Measurements from ENCODE around the gene NT5C3B. TPM values are rescaled to one million over a fixed set of nuclear protein-coding genes. Genes with fewer than 3 reads are reported as not detected.

Gene NT5C3B
- polyA plus RNA-seq, 1 donor from 2014 or later, result 272 TPM

DNA sequence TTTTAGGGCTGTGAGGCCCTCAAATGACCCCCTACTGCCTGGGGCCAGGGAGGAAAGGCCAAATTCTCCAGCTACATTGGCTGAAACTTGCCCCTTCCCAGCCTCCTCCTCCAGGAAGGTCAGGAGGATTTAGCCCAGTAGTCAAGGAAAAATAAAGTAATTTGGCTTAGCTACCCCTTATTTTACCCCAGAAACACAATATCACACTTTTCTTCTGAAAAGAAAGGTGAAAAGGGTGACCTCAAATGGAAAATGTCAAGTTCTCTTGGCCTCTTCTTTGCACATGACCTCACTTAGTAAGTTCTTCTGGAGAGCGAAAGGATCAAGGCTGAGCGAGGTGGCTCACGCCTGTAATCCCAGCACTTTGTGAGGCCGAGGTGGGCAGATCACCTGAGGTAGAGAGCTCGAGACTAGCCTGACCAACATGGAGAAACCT, 41.5 kb downstream of the NT5C3B start:
- no peaks in the 10 kb centered on the region for H3K9me3 ChIP-seq (ENCODE audit: low read length)
- H3K9me2 ChIP-seq (ENCODE audit: insufficient read depth, low read length), result no peaks in the 10 kb centered on the region
- no peak overlapping the region for H3K9ac ChIP-seq (ENCODE audit: low read length)
- H3K79me2 ChIP-seq (replicated peaks; ENCODE audit: insufficient read depth, low read length), result no peaks in the 10 kb centered on the region
- no peaks in the 10 kb centered on the region for H3F3A ChIP-seq (ENCODE audit: insufficient read depth, low read length, poor library complexity, severe bottlenecking)
- no peaks in the 10 kb centered on the region for H3K27me3 ChIP-seq (ENCODE audit: insufficient read depth, low read depth, low read length)
- H3K36me3 ChIP-seq (ENCODE audit: insufficient read depth, low read length), result no peaks in the 10 kb centered on the region
- no peak overlapping the region for H3K27ac ChIP-seq (ENCODE audit: low read length)
- H2AFZ ChIP-seq (ENCODE audit: low read depth, low read length), result no peak overlapping the region
- no peak overlapping the region for H3K4me3 ChIP-seq (ENCODE audit: low read length)
- TF ChIP-seq, protein P1, sequence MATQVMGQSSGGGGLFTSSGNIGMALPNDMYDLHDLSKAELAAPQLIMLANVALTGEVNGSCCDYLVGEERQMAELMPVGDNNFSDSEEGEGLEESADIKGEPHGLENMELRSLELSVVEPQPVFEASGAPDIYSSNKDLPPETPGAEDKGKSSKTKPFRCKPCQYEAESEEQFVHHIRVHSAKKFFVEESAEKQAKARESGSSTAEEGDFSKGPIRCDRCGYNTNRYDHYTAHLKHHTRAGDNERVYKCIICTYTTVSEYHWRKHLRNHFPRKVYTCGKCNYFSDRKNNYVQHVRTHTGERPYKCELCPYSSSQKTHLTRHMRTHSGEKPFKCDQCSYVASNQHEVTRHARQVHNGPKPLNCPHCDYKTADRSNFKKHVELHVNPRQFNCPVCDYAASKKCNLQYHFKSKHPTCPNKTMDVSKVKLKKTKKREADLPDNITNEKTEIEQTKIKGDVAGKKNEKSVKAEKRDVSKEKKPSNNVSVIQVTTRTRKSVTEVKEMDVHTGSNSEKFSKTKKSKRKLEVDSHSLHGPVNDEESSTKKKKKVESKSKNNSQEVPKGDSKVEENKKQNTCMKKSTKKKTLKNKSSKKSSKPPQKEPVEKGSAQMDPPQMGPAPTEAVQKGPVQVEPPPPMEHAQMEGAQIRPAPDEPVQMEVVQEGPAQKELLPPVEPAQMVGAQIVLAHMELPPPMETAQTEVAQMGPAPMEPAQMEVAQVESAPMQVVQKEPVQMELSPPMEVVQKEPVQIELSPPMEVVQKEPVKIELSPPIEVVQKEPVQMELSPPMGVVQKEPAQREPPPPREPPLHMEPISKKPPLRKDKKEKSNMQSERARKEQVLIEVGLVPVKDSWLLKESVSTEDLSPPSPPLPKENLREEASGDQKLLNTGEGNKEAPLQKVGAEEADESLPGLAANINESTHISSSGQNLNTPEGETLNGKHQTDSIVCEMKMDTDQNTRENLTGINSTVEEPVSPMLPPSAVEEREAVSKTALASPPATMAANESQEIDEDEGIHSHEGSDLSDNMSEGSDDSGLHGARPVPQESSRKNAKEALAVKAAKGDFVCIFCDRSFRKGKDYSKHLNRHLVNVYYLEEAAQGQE (IDR thresholded peaks at IDR 0.05; ENCODE audit: borderline replicate concordance), result no peak
- no peak for TF ChIP-seq EZH2 (IDR thresholded peaks at IDR 0.05; ENCODE audit: borderline replicate concordance, insufficient read depth, low read length, poor library complexity, severe bottlenecking)
- TF ChIP-seq RAD21 (conservative IDR thresholded peaks at IDR 0.05), result no peak
- no peak for TF ChIP-seq EP300 (conservative IDR thresholded peaks at IDR 0.05; ENCODE audit: poor library complexity, severe bottlenecking)
- TF ChIP-seq TAF1 (IDR thresholded peaks at IDR 0.05; ENCODE audit: low read depth), result no peak
- no peak for TF ChIP-seq CTCF (IDR thresholded peaks at IDR 0.05; ENCODE audit: poor library complexity, severe bottlenecking)
- no peak for TF ChIP-seq MXI1 (conservative IDR thresholded peaks at IDR 0.05; ENCODE audit: poor library complexity, severe bottlenecking)
- no peak for TF ChIP-seq SMC3 (conservative IDR thresholded peaks at IDR 0.05; ENCODE audit: poor library complexity)
- TF ChIP-seq POLR2AphosphoS5 (IDR thresholded peaks at IDR 0.05), result no peak
- H3K4me2 ChIP-seq (ENCODE audit: low read length), result no peak overlapping the region
- H4K20me1 ChIP-seq (ENCODE audit: insufficient read depth), result no peaks in the 10 kb centered on the region

GRCh38 chr17:41793784-41794539, 42.1 kb downstream of the NT5C3B start:
- TF ChIP-seq POLR2AphosphoS5 (IDR thresholded peaks at IDR 0.05), result no peak
- TF ChIP-seq, protein P1 (IDR thresholded peaks at IDR 0.05; ENCODE audit: borderline replicate concordance), result no peak
- TF ChIP-seq RAD21 (conservative IDR thresholded peaks at IDR 0.05), result no peak
- TF ChIP-seq CTCF (IDR thresholded peaks at IDR 0.05; ENCODE audit: poor library complexity, severe bottlenecking), result no peak
- TF ChIP-seq TAF1 (IDR thresholded peaks at IDR 0.05; ENCODE audit: low read depth), result no peak
- TF ChIP-seq MXI1 (conservative IDR thresholded peaks at IDR 0.05; ENCODE audit: poor library complexity, severe bottlenecking), result no peak
- no peak for TF ChIP-seq SMC3 (conservative IDR thresholded peaks at IDR 0.05; ENCODE audit: poor library complexity)
- no peak for TF ChIP-seq EP300 (conservative IDR thresholded peaks at IDR 0.05; ENCODE audit: poor library complexity, severe bottlenecking)
- TF ChIP-seq EZH2 (IDR thresholded peaks at IDR 0.05; ENCODE audit: borderline replicate concordance, insufficient read depth, low read length, poor library complexity, severe bottlenecking), result no peak
- Histone ChIP-seq H3K4me3 (ENCODE audit: low read length) (no peak overlapping the region), H3K36me3 (ENCODE audit: insufficient read depth, low read length) (no peaks in the 10 kb centered on the region), H3K27ac (ENCODE audit: low read length) (no peak overlapping the region), H3K9ac (ENCODE audit: low read length) (no peak overlapping the region), H4K20me1 (ENCODE audit: insufficient read depth) (no peaks in the 10 kb centered on the region), H3K9me2 (ENCODE audit: insufficient read depth, low read length) (no peaks in the 10 kb centered on the region), H3K4me2 (ENCODE audit: low read length) (no peak overlapping the region), H3F3A (ENCODE audit: insufficient read depth, low read length, poor library complexity, severe bottlenecking) (no peaks in the 10 kb centered on the region), H3K27me3 (ENCODE audit: insufficient read depth, low read depth, low read length) (no peaks in the 10 kb centered on the region), H2AFZ (ENCODE audit: low read depth, low read length) (no peak overlapping the region), H3K9me3 (ENCODE audit: low read length) (no peaks in the 10 kb centered on the region), H3K79me2 (replicated peaks; ENCODE audit: insufficient read depth, low read length) (no peaks in the 10 kb centered on the region)

Data from neural cell (in vitro differentiated cells).